ENCODE measurements around the gene CDHR2. TPM values are rescaled to one million over a fixed set of nuclear protein-coding genes. Genes with fewer than 3 reads are reported as not detected.

Gene CDHR2
- total RNA-seq, 4 donors from 2014 or later: 0.15 TPM; not detected in 3

DNA sequence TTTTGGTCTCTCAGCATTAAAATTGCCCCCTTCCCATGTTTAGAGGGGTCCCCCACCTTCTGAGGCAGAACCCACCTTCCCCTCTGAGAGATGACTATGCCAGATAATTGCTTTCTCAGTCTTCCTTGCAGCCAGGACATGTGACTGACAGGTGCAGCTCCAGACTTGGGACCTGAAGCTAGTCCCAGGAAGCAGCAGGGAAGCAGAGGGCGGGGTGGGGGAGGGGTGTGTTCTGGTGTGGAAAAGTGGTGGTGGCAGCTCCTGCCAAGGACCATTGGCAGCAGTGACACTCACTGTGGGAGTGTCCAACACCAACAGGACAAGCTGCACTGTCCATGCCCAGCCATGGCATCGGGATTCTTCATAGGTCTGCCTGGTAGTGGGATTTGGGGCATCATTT, 83.6 kb downstream of the CDHR2 start:
- ATAC-seq: no peak
- Histone ChIP-seq H3K36me3 (no peaks in the 10 kb centered on the region), H3K4me1 (peaks cover 0 to 19% (median 12%) of the 10 kb centered on the region in 3 donors), H3K4me3 (no peak overlapping the region), H3K27ac (no peak overlapping the region), H3K27me3 (peaks cover 75% of the 10 kb centered on the region), H3K9me3 (no peaks in the 10 kb centered on the region)
- 100% methylated on average over 1 of the region's 2 CpGs; no CpG with 5 or more reads in 1 of the 2 donors for WGBS, 2 donors (ENCODE audit: low coverage in 1 of 2)
- no peak for TF ChIP-seq POLR2AphosphoS5 (IDR thresholded peaks at IDR 0.05)
- no peak for TF ChIP-seq POLR2A (IDR thresholded peaks at IDR 0.05)
- TF ChIP-seq CTCF (IDR thresholded peaks at IDR 0.05): no peak
- no peak for TF ChIP-seq EP300 (IDR thresholded peaks at IDR 0.05)

- no peaks in the 10 kb centered on the region for H3K9me3 ChIP-seq
- H3K4me1 ChIP-seq: peaks cover 0 to 19% (median 12%) of the 10 kb centered on the region in 3 donors
- ATAC-seq: no peak
- TF ChIP-seq CTCF (IDR thresholded peaks at IDR 0.05) (no peak), POLR2A (IDR thresholded peaks at IDR 0.05) (no peak), POLR2AphosphoS5 (IDR thresholded peaks at IDR 0.05) (no peak), EP300 (IDR thresholded peaks at IDR 0.05) (no peak)
- H3K27me3 ChIP-seq: peaks cover 66% of the 10 kb centered on the region
- H3K36me3 ChIP-seq: no peaks in the 10 kb centered on the region
- WGBS, 2 donors (ENCODE audit: low coverage in 1 of 2): 14 to 18% methylated on average over 4 to 6 of the region's 6 CpGs
- H3K27ac ChIP-seq: no peak overlapping the region
- no peak overlapping the region for H3K4me3 ChIP-seq
Observed at GRCh38 chr5:176633598-176633997, 84.5 kb downstream of the CDHR2 start.

DNA sequence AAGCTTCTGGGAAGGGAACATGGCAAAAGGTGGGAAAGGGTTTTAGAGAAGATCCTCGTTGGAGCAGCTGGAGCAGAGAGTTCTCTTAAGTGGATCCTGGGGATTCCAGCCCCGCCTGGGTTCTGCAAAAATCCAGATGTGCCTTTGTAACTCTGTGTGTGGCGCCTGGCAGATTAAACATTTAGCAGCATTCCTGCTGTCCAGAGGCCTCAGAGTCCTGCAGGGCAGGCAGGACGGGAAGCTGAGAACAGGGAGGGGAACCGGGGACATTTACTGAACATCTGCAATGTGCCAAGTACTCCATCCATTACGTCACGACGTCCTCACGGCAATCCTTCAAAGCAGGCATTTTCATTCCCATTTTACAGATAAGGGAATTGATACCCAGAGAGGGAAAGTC, 87.3 kb downstream of the CDHR2 start:
- no peak for ATAC-seq
- H3K27ac ChIP-seq: no peak overlapping the region
- H3K27me3 ChIP-seq: peaks cover 38% of the 10 kb centered on the region
- TF ChIP-seq POLR2A (IDR thresholded peaks at IDR 0.05): no peak
- TF ChIP-seq EP300 (IDR thresholded peaks at IDR 0.05): no peak
- TF ChIP-seq POLR2AphosphoS5 (IDR thresholded peaks at IDR 0.05): no peak
- no peak for TF ChIP-seq CTCF (IDR thresholded peaks at IDR 0.05)
- no peaks in the 10 kb centered on the region for H3K4me1 ChIP-seq
- no peaks in the 10 kb centered on the region for H3K9me3 ChIP-seq
- H3K36me3 ChIP-seq: no peaks in the 10 kb centered on the region
- H3K4me3 ChIP-seq: no peak overlapping the region
- WGBS, 2 donors (ENCODE audit: low coverage in 1 of 2): 43 to 48% methylated on average over 2 to 3 of the region's 9 CpGs

- Histone ChIP-seq H3K4me3 (no peak overlapping the region), H3K36me3 (no peaks in the 10 kb centered on the region), H3K4me1 (no peaks in the 10 kb centered on the region), H3K27me3 (peaks cover 28% of the 10 kb centered on the region), H3K27ac (no peak overlapping the region), H3K9me3 (no peaks in the 10 kb centered on the region)
- WGBS, 2 donors (ENCODE audit: low coverage in 1 of 2): 38 to 48% methylated on average over 3 to 4 of the region's 4 CpGs
- TF ChIP-seq POLR2AphosphoS5 (IDR thresholded peaks at IDR 0.05) (no peak), POLR2A (IDR thresholded peaks at IDR 0.05) (no peak), CTCF (IDR thresholded peaks at IDR 0.05) (no peak), EP300 (IDR thresholded peaks at IDR 0.05) (no peak)
- ATAC-seq: no peak
Observed at GRCh38 chr5:176637556-176637955, 88.4 kb downstream of the CDHR2 start.

DNA sequence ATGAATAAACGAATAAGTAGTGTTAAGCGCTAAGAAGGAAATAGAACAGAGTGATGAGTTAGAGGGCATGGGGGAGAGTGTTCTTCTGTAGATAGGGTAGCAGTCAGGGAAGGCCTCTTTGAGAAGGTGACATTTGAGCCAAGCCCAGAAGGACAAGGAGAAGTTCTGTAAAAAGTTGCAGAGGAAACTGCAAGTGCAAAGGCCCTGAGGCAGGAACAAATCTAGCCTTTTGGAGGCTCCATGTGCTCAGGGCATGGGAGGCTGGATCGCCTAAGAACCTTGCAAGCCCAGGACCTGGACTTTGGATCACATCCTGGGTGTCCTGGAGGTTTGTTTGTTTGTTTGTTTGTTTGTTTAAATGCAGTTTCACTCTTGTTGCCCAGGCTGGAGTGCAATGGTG, 89.3 kb downstream of the CDHR2 start:
- H3K9me3 ChIP-seq: no peaks in the 10 kb centered on the region
- H3K4me1 ChIP-seq: no peaks in the 10 kb centered on the region
- ATAC-seq: no peak
- H3K36me3 ChIP-seq: no peaks in the 10 kb centered on the region
- H3K27me3 ChIP-seq: peaks cover 26% of the 10 kb centered on the region
- H3K4me3 ChIP-seq: no peak overlapping the region
- 96 to 100% methylated on average over 1 to 3 of the region's 3 CpGs for WGBS, 2 donors (ENCODE audit: low coverage in 1 of 2)
- no peak overlapping the region for H3K27ac ChIP-seq
- TF ChIP-seq POLR2A (IDR thresholded peaks at IDR 0.05) (no peak), POLR2AphosphoS5 (IDR thresholded peaks at IDR 0.05) (no peak), EP300 (IDR thresholded peaks at IDR 0.05) (no peak), CTCF (IDR thresholded peaks at IDR 0.05) (no peak)
